ENCODE results near the gene SUCLA2. TPM values are rescaled to one million over a fixed set of nuclear protein-coding genes. Genes with fewer than 3 reads are reported as not detected.

The SUCLA2 gene
- total RNA-seq, 1 experiment from 2014 or later = 53.9 TPM

GRCh38 chr13:47929156-47929555 lies 71.9 kb downstream of the SUCLA2 start:
- Histone ChIP-seq H3K4ac (ENCODE audit: low read depth, low read length) (no peak overlapping the region), H2BK15ac (ENCODE audit: low read depth, low read length) (no peak overlapping the region), H3K4me2 (ENCODE audit: insufficient read depth, insufficient read length, low read length) (no peak overlapping the region), H2BK120ac (ENCODE audit: low read depth, low read length, poor library complexity, severe bottlenecking) (no peak overlapping the region), H4K91ac (ENCODE audit: insufficient read length, low read depth, low read length) (no peak overlapping the region), H3K14ac (ENCODE audit: insufficient read depth, low read length) (no peak overlapping the region), H3K23ac (ENCODE audit: insufficient read length, low read depth, low read length) (no peak overlapping the region), H3K27me3 (ENCODE audit: insufficient read depth, low read length) (no peaks in the 10 kb centered on the region), H3T11ph (ENCODE audit: low read length) (no peak overlapping the region), H3K79me1 (ENCODE audit: insufficient read depth, low read depth, low read length, poor library complexity, severe bottlenecking) (no peaks in the 10 kb centered on the region), H3K9ac (ENCODE audit: extremely low read depth, insufficient read length, low read length) (no peak overlapping the region), H2AK5ac (ENCODE audit: insufficient read length, low read length) (no peak overlapping the region), H2BK20ac (ENCODE audit: low read depth, low read length, poor library complexity, severe bottlenecking) (no peak overlapping the region), H3K23me2 (ENCODE audit: insufficient read length, low read depth, low read length, poor library complexity, severe bottlenecking) (no peaks in the 10 kb centered on the region), H3K9me3 (ENCODE audit: control insufficient read depth, low read depth, low read length) (no peaks in the 10 kb centered on the region), H2AFZ (ENCODE audit: low read length) (no peak overlapping the region), H2BK5ac (ENCODE audit: insufficient read length, low read length) (no peak overlapping the region), H3K56ac (ENCODE audit: insufficient read length, low read depth, low read length) (no peak overlapping the region), H3K27ac (ENCODE audit: insufficient read length, low read depth, low read length) (no peak overlapping the region), H4K8ac (replicated peaks; ENCODE audit: insufficient read length, low read depth, low read length) (no peak overlapping the region), H2BK12ac (ENCODE audit: insufficient read length, low read depth, low read length) (no peak overlapping the region), H3K79me2 (ENCODE audit: insufficient read depth, low read length) (no peaks in the 10 kb centered on the region), H4K5ac (ENCODE audit: insufficient read length, low read depth, low read length) (no peak overlapping the region), H4K20me1 (ENCODE audit: control insufficient read depth, insufficient read depth, insufficient read length) (no peaks in the 10 kb centered on the region), H3K4me1 (ENCODE audit: insufficient read depth, low read length) (peaks cover 9% of the 10 kb centered on the region; the same call in 1 of the 2 replicates), H3K18ac (ENCODE audit: insufficient read length, low read depth, low read length) (no peak overlapping the region)
- Mint-ChIP-seq H3K4me1 (peaks cover 16 to 23% of the 10 kb centered on the region in 2 experiments), H3K9me3 (peaks cover 0 to under 1% of the 10 kb centered on the region in 2 experiments; a peak in 1 of 5 replicates), H3K4me3 (no peak overlapping the region), H3K36me3 (ENCODE audit: insufficient read depth in 1 of 3, low read depth in 3 of 3) (no peaks in the 10 kb centered on the region), H3K27me3 (ENCODE audit: low read depth) (no peaks in the 10 kb centered on the region), H3K27ac (peak overlapping the region in 1 of 3 experiments; percentile 6; a peak in 1 of 7 replicates)
- no peak for DNase-seq
- WGBS (ENCODE audit: extremely low coverage, insufficient read length, low lambda C conversion rate) = no CpG with 5 or more reads among the region's 3 CpGs
- TF ChIP-seq, protein P1, sequence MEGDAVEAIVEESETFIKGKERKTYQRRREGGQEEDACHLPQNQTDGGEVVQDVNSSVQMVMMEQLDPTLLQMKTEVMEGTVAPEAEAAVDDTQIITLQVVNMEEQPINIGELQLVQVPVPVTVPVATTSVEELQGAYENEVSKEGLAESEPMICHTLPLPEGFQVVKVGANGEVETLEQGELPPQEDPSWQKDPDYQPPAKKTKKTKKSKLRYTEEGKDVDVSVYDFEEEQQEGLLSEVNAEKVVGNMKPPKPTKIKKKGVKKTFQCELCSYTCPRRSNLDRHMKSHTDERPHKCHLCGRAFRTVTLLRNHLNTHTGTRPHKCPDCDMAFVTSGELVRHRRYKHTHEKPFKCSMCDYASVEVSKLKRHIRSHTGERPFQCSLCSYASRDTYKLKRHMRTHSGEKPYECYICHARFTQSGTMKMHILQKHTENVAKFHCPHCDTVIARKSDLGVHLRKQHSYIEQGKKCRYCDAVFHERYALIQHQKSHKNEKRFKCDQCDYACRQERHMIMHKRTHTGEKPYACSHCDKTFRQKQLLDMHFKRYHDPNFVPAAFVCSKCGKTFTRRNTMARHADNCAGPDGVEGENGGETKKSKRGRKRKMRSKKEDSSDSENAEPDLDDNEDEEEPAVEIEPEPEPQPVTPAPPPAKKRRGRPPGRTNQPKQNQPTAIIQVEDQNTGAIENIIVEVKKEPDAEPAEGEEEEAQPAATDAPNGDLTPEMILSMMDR (conservative IDR thresholded peaks at IDR 0.05) = no peak

Measured in H9 (cell line).